Liver (tissue), 3 donors: ENCODE data around the gene IMPG1.

ENCODE experiments used
- EGR1 ChIP-seq, 2 donors: IDR thresholded peaks; 2 replicates each; pipeline ENCODE4 v1.6.1; 2016 to 2018; ENCODE audit warnings: antibody characterized with exemption in 2 of 2, low read depth in 2 of 2
- FOXA1 ChIP-seq: IDR thresholded peaks from 2 replicates; pipeline ENCODE4 v1.6.1; 2016; ENCODE audit warnings: antibody characterized with exemption
- GABPA ChIP-seq, 2 donors: IDR thresholded peaks in 1 of 2; conservative IDR thresholded peaks in 1 of 2; 2 replicates each; pipeline ENCODE4 v1.6.1; 2016; ENCODE audit warnings: antibody characterized with exemption in 2 of 2, mild to moderate bottlenecking in 1 of 2, moderate library complexity in 1 of 2
- HNF4A ChIP-seq, 2 donors: conservative IDR thresholded peaks; 2 replicates each; pipeline ENCODE4 v1.6.1; 2016; ENCODE audit warnings: antibody characterized with exemption in 2 of 2, mild to moderate bottlenecking in 2 of 2
- NR2F2 ChIP-seq: IDR thresholded peaks from 2 replicates; pipeline ENCODE4 v1.6.1; 2016; ENCODE audit warnings: antibody characterized with exemption
- RXRA ChIP-seq, 2 donors: IDR thresholded peaks; 2 replicates each; pipeline ENCODE4 v1.6.1; 2017 to 2018; ENCODE audit warnings: antibody characterized with exemption in 2 of 2, mild to moderate bottlenecking in 1 of 2
- YY1 ChIP-seq: IDR thresholded peaks from 2 replicates; pipeline ENCODE4 v1.6.1; 2016; ENCODE audit warnings: antibody characterized with exemption, mild to moderate bottlenecking
- TF ChIP-seq, protein P1 (sequence below): fragments of 150-350 bp; IDR thresholded peaks from 2 replicates; pipeline ENCODE4 v1.5.1; 2017; ENCODE audit warnings: improper control_type of control experiment, low read depth, low read length; ENCODE audit not compliant: missing input control
- TF ChIP-seq, protein P2 (sequence below): IDR thresholded peaks from 2 replicates; pipeline ENCODE4 v1.6.1; 2016; ENCODE audit warnings: antibody characterized with exemption
- donor health status: healthy.
- donor health status: healthy.

- TF ChIP-seq, protein P1, sequence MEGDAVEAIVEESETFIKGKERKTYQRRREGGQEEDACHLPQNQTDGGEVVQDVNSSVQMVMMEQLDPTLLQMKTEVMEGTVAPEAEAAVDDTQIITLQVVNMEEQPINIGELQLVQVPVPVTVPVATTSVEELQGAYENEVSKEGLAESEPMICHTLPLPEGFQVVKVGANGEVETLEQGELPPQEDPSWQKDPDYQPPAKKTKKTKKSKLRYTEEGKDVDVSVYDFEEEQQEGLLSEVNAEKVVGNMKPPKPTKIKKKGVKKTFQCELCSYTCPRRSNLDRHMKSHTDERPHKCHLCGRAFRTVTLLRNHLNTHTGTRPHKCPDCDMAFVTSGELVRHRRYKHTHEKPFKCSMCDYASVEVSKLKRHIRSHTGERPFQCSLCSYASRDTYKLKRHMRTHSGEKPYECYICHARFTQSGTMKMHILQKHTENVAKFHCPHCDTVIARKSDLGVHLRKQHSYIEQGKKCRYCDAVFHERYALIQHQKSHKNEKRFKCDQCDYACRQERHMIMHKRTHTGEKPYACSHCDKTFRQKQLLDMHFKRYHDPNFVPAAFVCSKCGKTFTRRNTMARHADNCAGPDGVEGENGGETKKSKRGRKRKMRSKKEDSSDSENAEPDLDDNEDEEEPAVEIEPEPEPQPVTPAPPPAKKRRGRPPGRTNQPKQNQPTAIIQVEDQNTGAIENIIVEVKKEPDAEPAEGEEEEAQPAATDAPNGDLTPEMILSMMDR: no peak
- TF ChIP-seq RXRA (IDR thresholded peaks at IDR 0.05): no peak
- no peak for TF ChIP-seq HNF4A (conservative IDR thresholded peaks at IDR 0.05)
- TF ChIP-seq, protein P2, sequence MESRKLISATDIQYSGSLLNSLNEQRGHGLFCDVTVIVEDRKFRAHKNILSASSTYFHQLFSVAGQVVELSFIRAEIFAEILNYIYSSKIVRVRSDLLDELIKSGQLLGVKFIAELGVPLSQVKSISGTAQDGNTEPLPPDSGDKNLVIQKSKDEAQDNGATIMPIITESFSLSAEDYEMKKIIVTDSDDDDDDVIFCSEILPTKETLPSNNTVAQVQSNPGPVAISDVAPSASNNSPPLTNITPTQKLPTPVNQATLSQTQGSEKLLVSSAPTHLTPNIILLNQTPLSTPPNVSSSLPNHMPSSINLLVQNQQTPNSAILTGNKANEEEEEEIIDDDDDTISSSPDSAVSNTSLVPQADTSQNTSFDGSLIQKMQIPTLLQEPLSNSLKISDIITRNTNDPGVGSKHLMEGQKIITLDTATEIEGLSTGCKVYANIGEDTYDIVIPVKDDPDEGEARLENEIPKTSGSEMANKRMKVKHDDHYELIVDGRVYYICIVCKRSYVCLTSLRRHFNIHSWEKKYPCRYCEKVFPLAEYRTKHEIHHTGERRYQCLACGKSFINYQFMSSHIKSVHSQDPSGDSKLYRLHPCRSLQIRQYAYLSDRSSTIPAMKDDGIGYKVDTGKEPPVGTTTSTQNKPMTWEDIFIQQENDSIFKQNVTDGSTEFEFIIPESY: no peak
- no peak for TF ChIP-seq YY1
- no peak for TF ChIP-seq NR2F2
- no peak for TF ChIP-seq GABPA (IDR thresholded peaks at IDR 0.05 in 1 of 2, conservative IDR thresholded peaks at IDR 0.05 in 1 of 2)
- TF ChIP-seq EGR1 (IDR thresholded peaks at IDR 0.05; ENCODE audit: low read depth in 2 of 2): no peak
- TF ChIP-seq FOXA1: no peak
Measured at GRCh38 chr6:76073281-76073680, 819 bp upstream of the IMPG1 start.
